Stimulated activated naive B cell treated with anti-CD40 and anti-IgM and Interleukin-4, amounts not matched to agents 10 μg/mL and 1 μg/mL and 100 μg/mL, for 72 hours (primary cell): ENCODE results near the gene PRKG1.

Source experiments
- ATAC-seq, 2 donors: fragments of 150-1000 bp; cut with Tn5 transposase; replicated peaks; 2 replicates each; pipeline ENCODE4 v1.10.0; 2021; ENCODE audit warnings: moderate library complexity in 1 of 2
- DNase-seq: peaks from one replicate; pipeline ENCODE4 v3.0.0; 2021
- H3K27ac Mint-ChIP-seq: one replicate; pipeline ENCODE4 v1.8.0; 2022; ENCODE audit warnings: mild to moderate bottlenecking, mixed read lengths
- H3K27me3 Mint-ChIP-seq, 2 donors: one replicate each; pipeline ENCODE4 v1.8.0; 2022; ENCODE audit warnings: mixed read lengths in 2 of 2
- H3K36me3 Mint-ChIP-seq, 2 donors: one replicate each; pipeline ENCODE4 v1.8.0; 2022; ENCODE audit warnings: mixed read lengths in 2 of 2, mild to moderate bottlenecking in 1 of 2
- H3K4me1 Mint-ChIP-seq, 2 donors: one replicate each; pipeline ENCODE4 v1.8.0; 2022; ENCODE audit warnings: mixed read lengths in 2 of 2, mild to moderate bottlenecking in 1 of 2
- H3K4me3 Mint-ChIP-seq, 2 donors: one replicate each; pipeline ENCODE4 v1.8.0; 2022; ENCODE audit warnings: mild to moderate bottlenecking in 2 of 2, mixed read lengths in 2 of 2, moderate library complexity in 1 of 2
- H3K9me3 Mint-ChIP-seq, 2 donors: one replicate each; pipeline ENCODE4 v1.8.0; 2022; ENCODE audit warnings: mixed read lengths in 2 of 2, mild to moderate bottlenecking in 1 of 2

Gene PRKG1

DNA sequence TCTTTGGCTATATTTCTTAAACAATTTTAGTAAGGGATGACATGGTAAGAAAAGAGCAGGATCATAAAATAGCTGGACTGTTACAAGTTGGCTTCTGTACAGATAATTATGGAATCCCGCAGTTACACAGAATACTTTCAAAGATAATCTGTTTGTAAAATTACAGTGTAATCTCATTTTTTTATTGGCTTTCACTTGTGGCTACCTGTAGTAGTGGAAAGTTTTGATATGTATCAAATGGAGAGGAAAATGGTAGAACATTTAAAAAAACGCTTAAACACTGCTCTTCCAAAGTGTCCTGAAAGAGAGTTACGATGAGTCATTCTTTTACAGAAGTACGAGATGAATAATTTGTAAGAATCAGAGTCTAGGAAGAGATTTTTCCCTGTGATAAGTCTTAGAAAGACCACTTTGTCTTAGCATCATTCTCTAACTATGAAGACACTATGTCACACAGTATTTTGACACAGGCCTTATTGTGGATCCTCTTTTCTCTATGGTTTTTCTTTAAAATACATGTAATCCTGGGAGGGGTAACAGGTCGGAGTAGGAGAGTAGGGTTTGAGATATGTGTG lies 1024.8 kb downstream of the PRKG1 start:
- Mint-ChIP-seq H3K9me3 (no peaks in the 10 kb centered on the region), H3K27me3 (no peaks in the 10 kb centered on the region), H3K36me3 (no peaks in the 10 kb centered on the region), H3K4me1 (no peaks in the 10 kb centered on the region), H3K27ac (no peak overlapping the region), H3K4me3 (no peak overlapping the region)
- DNase-seq: no peak
- ATAC-seq: no peak

DNA sequence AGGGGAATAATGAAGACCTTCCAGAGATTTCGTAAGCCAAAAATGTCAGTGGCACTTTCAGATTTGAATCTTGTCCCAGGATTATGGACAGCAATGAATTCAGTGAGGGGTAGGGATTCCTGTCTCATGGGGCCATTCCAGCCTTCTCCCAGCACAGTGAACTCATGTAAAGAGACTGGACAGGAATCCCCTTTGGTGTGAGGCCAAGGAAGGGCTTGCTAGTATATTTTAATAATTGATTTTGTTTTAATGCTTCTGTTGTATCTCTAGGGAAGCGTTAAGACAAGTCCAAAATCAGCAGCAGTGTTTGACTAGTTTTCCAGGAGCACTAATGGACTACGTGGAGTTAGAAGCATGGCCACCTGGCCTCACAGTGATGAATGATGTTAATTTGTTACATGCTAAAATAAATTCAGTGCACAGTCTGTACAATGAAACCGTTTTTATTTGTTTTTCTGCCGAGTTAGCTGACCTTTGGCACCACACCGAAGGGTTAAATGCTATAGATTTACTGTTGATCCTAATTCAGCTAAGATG lies 1025.8 kb downstream of the PRKG1 start:
- H3K9me3 Mint-ChIP-seq: no peaks in the 10 kb centered on the region
- no peak overlapping the region for H3K27ac Mint-ChIP-seq
- no peak overlapping the region for H3K4me3 Mint-ChIP-seq
- no peaks in the 10 kb centered on the region for H3K27me3 Mint-ChIP-seq
- ATAC-seq: no peak
- no peaks in the 10 kb centered on the region for H3K4me1 Mint-ChIP-seq
- no peak for DNase-seq
- H3K36me3 Mint-ChIP-seq: no peaks in the 10 kb centered on the region

DNA sequence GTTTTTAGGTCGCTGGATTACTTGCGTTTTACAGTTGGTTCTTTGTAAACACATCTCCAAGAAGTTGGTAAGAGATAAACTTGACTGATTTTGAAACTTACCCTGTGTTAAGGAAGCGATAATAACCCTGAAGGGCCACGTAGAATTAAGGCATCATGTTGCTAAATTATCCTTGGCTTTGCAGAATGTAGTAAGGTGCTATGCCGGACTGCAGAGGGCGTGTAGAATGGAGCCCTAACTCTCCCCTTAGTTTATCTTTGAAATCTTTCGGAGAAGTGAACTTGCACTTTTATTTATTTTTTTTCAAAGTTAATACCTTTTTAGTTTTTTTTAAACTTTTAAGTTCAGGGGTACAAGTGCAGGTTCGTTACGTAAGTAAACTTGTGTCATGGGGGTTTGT lies 1031.0 kb downstream of the PRKG1 start:
- no peak for DNase-seq
- no peaks in the 10 kb centered on the region for H3K27me3 Mint-ChIP-seq
- H3K4me3 Mint-ChIP-seq: no peak overlapping the region
- no peaks in the 10 kb centered on the region for H3K9me3 Mint-ChIP-seq
- no peak overlapping the region for H3K27ac Mint-ChIP-seq
- no peaks in the 10 kb centered on the region for H3K4me1 Mint-ChIP-seq
- no peak for ATAC-seq
- H3K36me3 Mint-ChIP-seq: no peaks in the 10 kb centered on the region

DNA sequence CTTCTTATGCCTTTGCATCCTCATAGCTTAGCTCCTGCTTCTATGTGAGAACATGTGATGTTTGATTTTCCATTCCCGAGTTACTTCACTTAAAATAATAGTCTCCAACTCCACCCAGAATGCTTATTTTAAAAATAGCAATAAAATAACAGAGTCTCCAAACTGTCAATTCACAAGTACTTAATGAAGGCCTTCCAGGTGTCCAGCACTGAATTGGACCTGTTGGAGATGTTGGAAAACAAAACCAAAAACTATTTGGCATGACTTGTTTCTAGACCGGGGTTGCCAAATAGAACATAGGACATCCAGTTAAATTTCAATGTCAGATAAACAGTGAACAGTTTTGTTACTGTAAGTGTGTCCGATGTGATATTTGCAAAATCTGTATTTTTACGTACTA lies 1031.7 kb downstream of the PRKG1 start:
- H3K4me3 Mint-ChIP-seq: no peak overlapping the region
- H3K4me1 Mint-ChIP-seq: no peaks in the 10 kb centered on the region
- ATAC-seq (no peak), DNase-seq (no peak)
- H3K27ac Mint-ChIP-seq: no peak overlapping the region
- no peaks in the 10 kb centered on the region for H3K36me3 Mint-ChIP-seq
- H3K27me3 Mint-ChIP-seq: no peaks in the 10 kb centered on the region
- H3K9me3 Mint-ChIP-seq: no peaks in the 10 kb centered on the region

DNA sequence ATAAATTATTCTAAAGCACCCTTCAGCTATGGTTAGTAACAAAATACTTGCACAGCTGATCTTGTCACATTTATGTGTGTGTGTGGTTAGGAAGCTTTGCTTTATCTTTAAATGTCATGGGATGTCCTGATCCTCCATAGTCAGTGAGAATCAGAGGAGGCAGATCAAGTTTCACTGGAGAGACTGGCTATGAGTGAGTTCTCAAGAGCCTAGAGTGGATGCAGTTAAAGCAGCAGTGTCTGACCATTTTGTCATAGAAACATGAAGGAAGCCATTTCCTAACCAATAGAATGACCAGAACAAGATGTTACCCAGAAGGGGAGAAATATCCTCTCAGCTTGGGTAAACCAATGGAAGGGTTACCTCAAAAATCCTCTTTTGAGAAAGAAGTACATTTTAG lies 1032.6 kb downstream of the PRKG1 start:
- no peaks in the 10 kb centered on the region for H3K9me3 Mint-ChIP-seq
- DNase-seq: no peak
- no peaks in the 10 kb centered on the region for H3K4me1 Mint-ChIP-seq
- ATAC-seq: no peak
- no peaks in the 10 kb centered on the region for H3K27me3 Mint-ChIP-seq
- no peak overlapping the region for H3K4me3 Mint-ChIP-seq
- no peaks in the 10 kb centered on the region for H3K36me3 Mint-ChIP-seq
- no peak overlapping the region for H3K27ac Mint-ChIP-seq

GRCh38 chr10:52108236-52108635 lies 1033.9 kb downstream of the PRKG1 start:
- ATAC-seq (no peak), DNase-seq (no peak)
- Mint-ChIP-seq H3K27me3 (no peaks in the 10 kb centered on the region), H3K4me3 (no peak overlapping the region), H3K4me1 (no peaks in the 10 kb centered on the region), H3K27ac (no peak overlapping the region), H3K9me3 (no peaks in the 10 kb centered on the region), H3K36me3 (no peaks in the 10 kb centered on the region)

- no peak for DNase-seq
- Mint-ChIP-seq H3K27me3 (no peaks in the 10 kb centered on the region), H3K4me3 (no peak overlapping the region), H3K27ac (no peak overlapping the region), H3K36me3 (no peaks in the 10 kb centered on the region), H3K9me3 (peaks cover 0 to under 1% of the 10 kb centered on the region in 2 donors), H3K4me1 (no peaks in the 10 kb centered on the region)
- ATAC-seq: no peak
Observed at GRCh38 chr10:52110576-52110975, 1036.3 kb downstream of the PRKG1 start.

DNA sequence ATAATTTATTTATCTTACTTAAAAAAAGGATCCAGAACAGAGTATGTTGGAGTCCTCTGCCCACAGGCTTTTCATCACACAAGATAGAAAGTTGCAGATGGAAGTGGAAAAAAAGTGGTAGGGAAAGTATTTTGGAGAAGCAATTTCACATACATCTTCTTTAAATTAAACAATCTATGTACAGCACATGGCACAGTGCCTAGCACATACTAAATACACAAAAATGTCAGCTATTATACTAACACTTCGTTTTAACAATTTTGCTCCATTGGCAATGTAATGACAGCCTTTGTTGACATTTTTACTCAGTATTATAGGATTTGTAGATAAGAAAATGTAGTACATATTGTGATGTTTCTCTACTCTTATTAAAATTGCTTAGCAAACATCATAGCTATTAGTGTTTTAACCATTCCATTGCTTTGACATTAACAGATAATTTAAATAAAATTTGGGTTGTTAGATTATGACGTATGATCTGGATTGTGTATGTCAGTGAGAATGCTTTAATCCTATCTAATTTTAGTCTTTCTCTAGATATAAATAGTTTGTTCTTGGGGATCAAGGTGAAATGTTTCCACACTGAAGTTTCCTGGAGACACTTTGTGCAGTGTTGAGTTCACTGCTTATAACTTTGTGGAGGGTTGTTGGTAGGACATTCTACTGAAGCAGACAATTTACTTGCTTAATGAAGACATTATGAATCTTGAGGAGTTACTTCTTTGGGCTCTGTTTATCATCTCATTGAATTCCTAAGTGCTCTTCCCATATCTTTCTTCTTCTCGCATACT lies 1037.0 kb downstream of the PRKG1 start:
- no peak for DNase-seq
- Mint-ChIP-seq H3K36me3 (no peaks in the 10 kb centered on the region), H3K4me3 (no peak overlapping the region), H3K9me3 (peaks cover 0 to 4% of the 10 kb centered on the region in 2 donors), H3K4me1 (no peaks in the 10 kb centered on the region), H3K27ac (no peak overlapping the region), H3K27me3 (no peaks in the 10 kb centered on the region)
- ATAC-seq: no peak

- peaks cover 0 to 4% of the 10 kb centered on the region in 2 donors for H3K9me3 Mint-ChIP-seq
- DNase-seq (no peak), ATAC-seq (no peak)
- no peaks in the 10 kb centered on the region for H3K36me3 Mint-ChIP-seq
- H3K27ac Mint-ChIP-seq: no peak overlapping the region
- no peak overlapping the region for H3K4me3 Mint-ChIP-seq
- no peaks in the 10 kb centered on the region for H3K4me1 Mint-ChIP-seq
- H3K27me3 Mint-ChIP-seq: no peaks in the 10 kb centered on the region
Observed at GRCh38 chr10:52115823-52116222, 1041.5 kb downstream of the PRKG1 start.

DNA sequence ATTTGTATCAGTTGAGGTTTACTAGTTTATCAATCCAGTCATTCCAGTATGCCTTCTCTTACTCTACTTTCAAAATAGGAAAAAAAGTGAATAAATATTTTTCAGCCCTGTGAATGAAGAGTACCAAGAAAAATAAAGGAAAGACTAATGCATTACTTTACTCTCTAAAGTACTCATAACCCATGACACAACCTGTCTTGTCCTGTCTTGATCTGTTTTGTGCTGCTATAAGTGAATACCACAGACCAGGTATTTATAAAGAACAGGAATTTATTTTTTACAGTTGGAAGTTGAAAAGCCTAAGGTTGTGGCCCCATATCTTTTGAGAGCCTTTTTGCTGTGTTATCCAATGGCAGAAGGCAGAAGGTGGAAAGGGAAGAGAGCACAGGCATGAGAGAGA lies 1045.2 kb downstream of the PRKG1 start:
- no peaks in the 10 kb centered on the region for H3K36me3 Mint-ChIP-seq
- no peak for ATAC-seq
- H3K4me3 Mint-ChIP-seq: no peak overlapping the region
- H3K4me1 Mint-ChIP-seq: no peaks in the 10 kb centered on the region
- H3K27me3 Mint-ChIP-seq: no peaks in the 10 kb centered on the region
- no peak for DNase-seq
- H3K27ac Mint-ChIP-seq: no peak overlapping the region
- H3K9me3 Mint-ChIP-seq: peaks cover 0 to 4% of the 10 kb centered on the region in 2 donors

- DNase-seq: no peak
- no peaks in the 10 kb centered on the region for H3K9me3 Mint-ChIP-seq
- ATAC-seq: no peak
- H3K27ac Mint-ChIP-seq: no peak overlapping the region
- no peak overlapping the region for H3K4me3 Mint-ChIP-seq
- H3K4me1 Mint-ChIP-seq: no peaks in the 10 kb centered on the region
- no peaks in the 10 kb centered on the region for H3K36me3 Mint-ChIP-seq
- no peaks in the 10 kb centered on the region for H3K27me3 Mint-ChIP-seq
Observed at GRCh38 chr10:52121688-52122087, 1047.4 kb downstream of the PRKG1 start.

- H3K27me3 Mint-ChIP-seq: no peaks in the 10 kb centered on the region
- H3K4me3 Mint-ChIP-seq: no peak overlapping the region
- H3K4me1 Mint-ChIP-seq: no peaks in the 10 kb centered on the region
- no peaks in the 10 kb centered on the region for H3K9me3 Mint-ChIP-seq
- no peak overlapping the region for H3K27ac Mint-ChIP-seq
- no peaks in the 10 kb centered on the region for H3K36me3 Mint-ChIP-seq
- no peak for DNase-seq
- no peak for ATAC-seq
Observed at GRCh38 chr10:52128056-52128683, 1053.9 kb downstream of the PRKG1 start.

- Mint-ChIP-seq H3K27ac (no peak overlapping the region), H3K36me3 (no peaks in the 10 kb centered on the region), H3K4me3 (no peak overlapping the region), H3K4me1 (no peaks in the 10 kb centered on the region), H3K27me3 (no peaks in the 10 kb centered on the region), H3K9me3 (no peaks in the 10 kb centered on the region)
- no peak for DNase-seq
- ATAC-seq: no peak
Observed at GRCh38 chr10:52129410-52130178, 1055.3 kb downstream of the PRKG1 start.

DNA sequence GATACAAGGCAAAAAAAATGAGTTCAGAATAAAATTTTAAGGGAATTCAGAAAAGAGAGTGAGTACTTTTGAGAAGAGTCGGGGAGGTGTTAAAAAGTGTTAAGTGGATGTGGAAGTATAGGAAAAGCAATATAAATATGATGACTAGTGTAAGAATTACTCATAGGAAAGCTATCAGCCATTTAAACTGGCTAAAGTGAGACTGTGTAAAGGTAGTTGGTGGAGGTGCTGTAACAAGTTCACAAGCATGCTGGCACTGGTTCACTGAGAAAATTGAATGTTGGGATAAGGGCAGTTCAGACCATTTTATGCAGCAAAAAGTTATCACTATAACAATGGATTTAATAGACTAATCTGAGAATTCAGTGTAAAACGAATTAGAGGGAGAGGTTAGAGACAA lies 1060.8 kb downstream of the PRKG1 start:
- no peak overlapping the region for H3K4me3 Mint-ChIP-seq
- no peaks in the 10 kb centered on the region for H3K27me3 Mint-ChIP-seq
- H3K9me3 Mint-ChIP-seq: no peaks in the 10 kb centered on the region
- no peak for DNase-seq
- H3K36me3 Mint-ChIP-seq: no peaks in the 10 kb centered on the region
- no peaks in the 10 kb centered on the region for H3K4me1 Mint-ChIP-seq
- H3K27ac Mint-ChIP-seq: no peak overlapping the region
- ATAC-seq: no peak
